ENCODE data around the gene SOX5. TPM values are rescaled to one million over a fixed set of nuclear protein-coding genes. Genes with fewer than 3 reads are reported as not detected.

SOX5 gene
- total and polyA plus RNA-seq, 2 of the 8 experiments (the other 6 are each of a cell fraction or from before 2014, with no cell fraction given) = 2.2 to 2.6 TPM

- Histone ChIP-seq H3K4me2 (ENCODE audit: insufficient read depth in 1 of 2, low read depth in 2 of 2, low read length in 2 of 2) (no peak overlapping the region), H3K18ac (ENCODE audit: extremely low read depth, low read length) (no peak overlapping the region), H2BK20ac (ENCODE audit: low read length) (no peak overlapping the region), H3K23ac (ENCODE audit: insufficient read length) (no peak overlapping the region), H4K91ac (replicated peaks; ENCODE audit: insufficient read length, low read length) (no peak overlapping the region), H2AK5ac (ENCODE audit: low read depth, low read length) (no peak overlapping the region), H4K20me1 (replicated peaks in 1 of 2; ENCODE audit: control insufficient read depth in 1 of 2, insufficient read depth in 2 of 2, low read length in 2 of 2) (no peaks in the 10 kb centered on the region), H2BK15ac (ENCODE audit: low read length) (no peak overlapping the region), H3K9ac (replicated peaks in 1 of 4; ENCODE audit: extremely low read depth in 1 of 4, low read depth in 3 of 4, low read length in 3 of 4) (no peak overlapping the region), H3K4ac (replicated peaks; ENCODE audit: insufficient read length, low read depth, low read length) (no peak overlapping the region), H3K14ac (ENCODE audit: insufficient read length) (no peak overlapping the region), H2BK5ac (ENCODE audit: low read depth, low read length) (no peak overlapping the region), H2AFZ (ENCODE audit: low read length) (no peak overlapping the region), H3K4me1 (replicated peaks in 1 of 4; ENCODE audit: control insufficient read depth in 3 of 4, insufficient read depth in 4 of 4, low read length in 3 of 4) (peaks cover 0 to 3% (median 0%) of the 10 kb centered on the region in 4 experiments; a peak in 1 of 7 replicates), H3K9me3 (ENCODE audit: insufficient read depth in 2 of 2, low read depth in 1 of 2, low read length in 1 of 2) (no peaks in the 10 kb centered on the region), H3K27me3 (replicated peaks in 1 of 4; ENCODE audit: control insufficient read depth in 3 of 4, extremely low read depth in 1 of 4, insufficient read depth in 3 of 4, low read length in 3 of 4) (no peaks in the 10 kb centered on the region), H4K8ac (ENCODE audit: extremely low read depth, insufficient read depth, low read length) (no peak overlapping the region), H3K36me3 (ENCODE audit: control insufficient read depth in 2 of 4, insufficient read depth in 4 of 4, low read length in 3 of 4) (no peaks in the 10 kb centered on the region), H3K79me1 (ENCODE audit: low read depth, low read length) (no peaks in the 10 kb centered on the region), H3K79me2 (ENCODE audit: control insufficient read depth in 1 of 2, insufficient read depth in 2 of 2, low read length in 2 of 2) (no peaks in the 10 kb centered on the region), H2BK120ac (replicated peaks; ENCODE audit: low read depth, low read length) (no peak overlapping the region), H3K27ac (ENCODE audit: low read depth, low read length) (no peak overlapping the region), H4K5ac (ENCODE audit: insufficient read length, low read depth, low read length) (no peak overlapping the region), H2BK12ac (ENCODE audit: low read depth, low read length) (no peak overlapping the region), H3K23me2 (ENCODE audit: low read depth, low read length) (no peaks in the 10 kb centered on the region), H3K56ac (replicated peaks; ENCODE audit: insufficient read length, low read depth, low read length) (no peak overlapping the region), H3K4me3 (ENCODE audit: extremely low read depth in 1 of 4, insufficient read depth in 2 of 4, low read depth in 3 of 4, low read length in 4 of 4) (no peak overlapping the region)
- CTCF ChIA-PET (ENCODE audit: partially characterized antibody) = no interaction called here
- TF ChIP-seq FOSL1 (IDR thresholded peaks at IDR 0.05; ENCODE audit: insufficient read depth, low read depth, low read length) (no peak), SIRT6 (IDR thresholded peaks at IDR 0.05; ENCODE audit: low read length) (no peak), SP2 (IDR thresholded peaks at IDR 0.05; ENCODE audit: low read length) (no peak), YY1 (IDR thresholded peaks at IDR 0.05; ENCODE audit: low read depth, low read length) (no peak), TAF7 (optimal IDR thresholded peaks at IDR 0.05; ENCODE audit: borderline replicate concordance, low read depth, low read length) (no peak), KDM4A (IDR thresholded peaks at IDR 0.05; ENCODE audit: low read depth, low read length, severe bottlenecking) (no peak), ZNF274 (IDR thresholded peaks at IDR 0.05; ENCODE audit: borderline replicate concordance, extremely low read depth, low read length) (no peak), BACH1 (IDR thresholded peaks at IDR 0.05; ENCODE audit: low read length) (no peak), CREB1 (IDR thresholded peaks at IDR 0.05) (no peak), SIX5 (IDR thresholded peaks at IDR 0.05; ENCODE audit: low read depth, low read length) (no peak), KDM1A (IDR thresholded peaks at IDR 0.05; ENCODE audit: borderline replicate concordance, low read length) (no peak)
- POLR2A ChIA-PET (ENCODE audit: partially characterized antibody) = no interaction called here
- DNase-seq (ENCODE audit: low read depth in 1 of 2, low spot score in 2 of 2) = no peak
- 93% methylated on average over 3 of the region's 3 CpGs; no CpG with 5 or more reads in 1 of the 2 experiments for WGBS, 2 experiments (ENCODE audit: extremely low coverage in 1 of 2, insufficient coverage in 1 of 2, insufficient read length in 1 of 2, insufficient replicate concordance in 2 of 2, low coverage in 1 of 2, low lambda C conversion rate in 2 of 2, missing lambda C conversion rate in 1 of 2)
- FAIRE-seq = no peak
Measured at GRCh38 chr12:23744696-23745095, 204.8 kb downstream of the SOX5 start.
